Epithelial cell of proximal tubule (primary cell): ENCODE data around the gene CSNK1G1. TPM values are rescaled to one million over a fixed set of nuclear protein-coding genes. Genes with fewer than 3 reads are reported as not detected.

Source experiments
- DNase-seq: peaks from one replicate; pipeline ENCODE4 v3.0.0-alpha.2; 2011; ENCODE audit warnings: low read depth
- H3K4me3 ChIP-seq: 2 replicates; pipeline ENCODE4 v1.5.1; 2011; ENCODE audit warnings: low read depth, mild to moderate bottlenecking, low read length
- CTCF ChIP-seq: conservative IDR thresholded peaks from 2 replicates; pipeline ENCODE4 v1.5.1; 2012; ENCODE audit warnings: low read depth, mild to moderate bottlenecking, low read length
- total RNA-seq: library from RNA; depleted of rRNA; stranded (reverse); fragments of >200 nt; gene quantifications from 2 replicates; pipeline ENCODE4 v1.2.3, GENCODE V29; 2015

Gene CSNK1G1
- total RNA-seq, 1 donor from 2014 or later: 12.3 TPM

DNA sequence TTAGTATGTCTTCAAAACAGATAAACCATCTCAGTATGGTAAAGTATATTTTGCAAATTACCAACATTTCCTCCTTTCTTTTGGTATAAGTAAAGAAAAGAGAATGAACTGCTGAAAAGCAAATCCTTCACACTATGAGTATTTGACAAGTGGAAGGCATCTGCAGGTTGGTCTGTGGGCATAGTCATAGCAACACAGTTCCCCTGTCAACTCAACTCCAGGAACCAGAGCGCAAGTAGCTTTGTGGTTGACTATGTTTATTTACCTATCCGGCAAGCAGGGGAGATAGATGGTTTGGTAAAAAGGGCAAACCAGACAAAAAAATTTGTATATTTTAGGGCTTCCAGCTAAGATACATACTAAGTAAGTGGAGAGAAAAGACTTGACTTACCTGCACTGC is 104.9 kb downstream of the CSNK1G1 start:
- TF ChIP-seq CTCF: no peak
- H3K4me3 ChIP-seq: no peak overlapping the region
- DNase-seq: no peak

DNA sequence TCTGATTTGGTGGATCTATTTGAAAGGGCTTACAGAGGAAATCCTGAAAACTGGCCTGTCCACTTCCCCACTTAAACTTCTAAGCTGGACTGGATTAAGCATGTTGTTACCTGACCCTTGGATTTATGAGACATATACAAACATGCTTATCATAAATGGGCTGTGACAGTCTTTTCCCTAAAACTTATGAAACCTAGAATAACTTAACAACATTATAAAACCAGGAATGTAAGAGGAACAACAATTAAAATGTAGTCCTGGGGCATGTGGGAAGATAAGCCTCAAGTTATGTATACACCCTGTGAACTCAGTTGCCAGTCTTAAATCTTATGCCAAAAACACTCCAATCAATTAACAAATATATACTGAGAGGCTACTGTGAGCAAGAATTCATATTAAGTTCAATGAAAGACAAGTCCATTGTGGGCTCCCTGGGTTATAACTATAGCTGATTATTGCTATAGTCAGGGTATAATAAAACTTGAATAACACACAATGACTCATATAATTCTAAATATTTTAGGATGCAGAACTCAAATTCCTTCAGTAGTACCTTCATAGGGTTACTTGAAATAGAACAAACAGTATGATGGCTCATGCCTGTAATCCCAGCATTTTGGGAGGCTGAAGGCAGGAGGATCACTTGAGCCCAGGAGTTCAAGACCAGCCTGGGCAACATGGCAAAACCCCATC is 105.9 kb downstream of the CSNK1G1 start:
- no peak for TF ChIP-seq CTCF
- DNase-seq: no peak
- no peak overlapping the region for H3K4me3 ChIP-seq

DNA sequence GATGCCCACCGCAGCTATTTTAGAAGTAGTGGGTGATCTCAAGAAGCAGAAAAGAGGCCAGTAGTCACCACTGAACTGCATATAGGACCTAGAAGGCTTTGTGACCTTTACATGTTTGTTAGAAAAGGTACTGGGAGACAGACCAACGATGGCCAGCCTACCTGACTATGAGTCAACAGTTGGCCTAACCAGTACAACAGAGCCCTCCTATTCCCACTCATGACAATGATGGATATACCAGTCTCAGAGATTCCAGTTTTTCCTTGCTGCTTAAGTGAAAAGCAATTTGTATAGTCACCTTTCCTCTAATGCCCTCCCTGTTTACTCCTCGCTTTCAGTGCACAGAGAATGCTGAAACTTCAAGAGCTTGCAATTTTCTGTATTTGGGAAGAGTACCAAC is 106.6 kb downstream of the CSNK1G1 start:
- peak; percentile 19 for DNase-seq
- TF ChIP-seq CTCF: no peak

GRCh38 chr15:64247906-64248541 is 107.9 kb downstream of the CSNK1G1 start:
- H3K4me3 ChIP-seq: no peak overlapping the region
- TF ChIP-seq CTCF: no peak
- peak; percentile 98 for DNase-seq

More for the DNA sequence above, 106.6 kb downstream of the CSNK1G1 start:
- H3K4me3 ChIP-seq: no peak overlapping the region

DNA sequence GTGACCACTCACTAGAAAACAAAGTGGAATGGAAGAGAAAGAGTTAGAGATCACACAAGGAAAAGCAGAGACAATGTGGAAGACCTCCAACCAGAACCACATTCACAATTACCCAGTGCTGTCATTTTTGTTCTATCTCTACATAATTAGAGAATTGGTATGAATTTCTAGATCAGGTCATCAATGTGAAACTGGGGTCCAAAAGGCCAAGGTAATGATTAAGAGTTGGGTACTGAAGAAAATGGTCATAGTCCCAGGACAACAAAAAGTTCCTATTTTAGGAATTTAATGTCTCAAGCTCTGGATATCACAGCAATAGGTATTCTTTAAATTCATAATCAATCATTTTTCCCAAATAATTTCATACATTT is 108.5 kb downstream of the CSNK1G1 start:
- H3K4me3 ChIP-seq: no peak overlapping the region
- no peak for TF ChIP-seq CTCF
- no peak for DNase-seq

- DNase-seq: peak; percentile 90
- H3K4me3 ChIP-seq: peak overlapping the region; percentile 14
Measured at GRCh38 chr15:64246364-64247189, 109.4 kb downstream of the CSNK1G1 start.

More at GRCh38 chr15:64246364-64247189, 109.4 kb downstream of the CSNK1G1 start:
- TF ChIP-seq CTCF: no peak
